ENCODE measurements around the gene ACTL8.

ACTL8 gene

DNA sequence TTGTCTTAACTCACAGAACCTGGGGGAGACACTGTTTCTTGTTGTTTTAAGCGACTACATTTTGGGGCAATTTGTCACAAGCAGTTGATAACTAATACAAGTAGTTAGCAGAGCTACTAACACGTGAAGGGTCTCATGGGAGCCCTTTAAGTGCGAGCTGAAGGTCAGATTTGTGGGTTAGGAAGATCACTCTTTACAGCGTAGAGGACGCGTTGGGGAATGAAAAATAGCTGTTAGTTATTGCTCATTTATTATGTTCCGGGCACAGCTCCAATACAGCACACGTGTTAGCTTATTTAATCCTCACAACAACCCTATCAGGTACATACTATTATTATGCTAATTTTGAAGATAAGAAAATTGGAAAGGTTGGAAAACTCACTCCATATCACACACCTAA is 95.9 kb downstream of the ACTL8 start:
- no peak for FAIRE-seq

DNA sequence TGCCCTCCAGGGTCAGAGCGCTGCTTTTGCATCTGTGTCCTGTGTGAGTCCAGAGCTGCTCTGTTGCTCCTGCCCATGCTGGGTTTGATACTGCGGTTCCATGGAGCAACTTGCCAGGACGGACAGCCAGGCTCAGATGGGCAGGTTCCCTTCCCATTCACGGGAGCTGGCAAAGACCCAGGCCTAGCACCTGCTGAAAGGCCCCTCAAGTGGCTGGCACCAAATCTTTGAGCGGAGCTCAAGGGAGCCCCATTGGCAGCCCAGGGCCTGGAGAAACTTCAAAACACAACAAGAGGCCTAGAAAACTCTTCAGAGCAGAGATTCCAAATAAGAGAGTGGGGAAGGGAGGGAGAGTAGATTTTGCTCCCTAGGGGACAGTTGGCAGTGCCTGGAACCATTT is 97.2 kb downstream of the ACTL8 start:
- FAIRE-seq, result no peak

DNA sequence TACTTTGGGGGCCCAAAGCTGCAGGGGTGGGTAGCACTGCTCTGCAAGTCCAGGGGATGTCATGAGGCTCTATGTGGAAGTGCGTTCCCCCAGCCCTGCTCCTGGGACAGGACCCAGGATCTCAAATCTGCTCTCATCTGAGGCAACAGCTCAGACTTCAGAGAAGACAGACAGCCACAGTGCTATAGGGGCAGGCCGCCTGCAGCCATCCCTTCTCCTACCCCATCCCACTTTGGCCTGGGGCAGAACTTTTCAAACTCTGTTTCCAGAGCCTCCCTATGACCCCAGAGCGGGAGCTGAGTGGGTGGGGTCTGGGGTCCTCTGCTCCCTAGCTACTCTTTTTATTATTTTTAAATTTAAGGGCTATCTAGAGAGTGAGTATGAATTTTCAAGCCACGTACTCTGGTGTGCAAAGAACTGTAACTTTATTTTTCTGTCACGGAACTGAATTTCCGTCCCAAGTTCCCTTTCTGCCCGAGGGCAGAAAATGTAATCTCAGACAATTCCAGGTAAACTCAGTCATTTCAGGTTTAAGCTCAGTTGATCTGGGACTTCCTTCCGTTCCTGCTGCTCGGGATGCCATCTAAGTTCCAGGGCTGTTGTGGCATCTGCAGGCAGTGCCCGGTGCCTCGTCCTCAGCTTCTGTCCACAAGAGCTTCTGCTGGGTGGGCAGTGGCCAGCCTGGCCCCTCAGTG is 98.3 kb downstream of the ACTL8 start:
- FAIRE-seq, result no peak

DNA sequence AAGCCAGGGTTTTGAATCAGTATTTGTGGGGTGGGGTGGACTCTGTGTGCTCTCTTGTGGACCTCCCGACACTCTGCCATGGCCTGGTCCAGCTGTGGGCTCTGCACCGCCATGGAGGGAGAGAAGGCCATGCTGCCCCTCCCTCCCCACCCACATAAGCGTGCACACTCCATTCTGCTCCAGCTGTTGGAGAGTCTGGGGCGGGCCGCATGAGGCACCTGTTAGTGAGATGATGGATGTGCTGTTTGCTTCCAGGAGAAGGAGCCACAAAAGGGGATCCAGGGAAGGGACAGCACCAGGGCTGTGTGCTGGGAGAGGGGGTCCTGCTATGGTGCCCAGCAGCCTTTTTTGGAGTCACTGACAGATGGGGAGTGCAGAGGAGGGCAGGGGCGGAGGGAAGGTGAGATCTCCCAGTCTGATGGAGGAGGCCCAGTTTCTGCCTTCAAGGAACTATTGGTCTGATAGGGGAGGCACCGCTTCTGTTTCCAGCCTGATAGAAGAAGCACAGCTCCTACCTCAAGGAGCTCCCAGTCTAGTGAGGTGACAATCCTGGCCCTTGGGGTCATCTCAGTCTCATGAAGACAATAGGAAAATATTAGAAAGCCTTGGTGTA is 101.5 kb downstream of the ACTL8 start:
- no peak for FAIRE-seq

DNA sequence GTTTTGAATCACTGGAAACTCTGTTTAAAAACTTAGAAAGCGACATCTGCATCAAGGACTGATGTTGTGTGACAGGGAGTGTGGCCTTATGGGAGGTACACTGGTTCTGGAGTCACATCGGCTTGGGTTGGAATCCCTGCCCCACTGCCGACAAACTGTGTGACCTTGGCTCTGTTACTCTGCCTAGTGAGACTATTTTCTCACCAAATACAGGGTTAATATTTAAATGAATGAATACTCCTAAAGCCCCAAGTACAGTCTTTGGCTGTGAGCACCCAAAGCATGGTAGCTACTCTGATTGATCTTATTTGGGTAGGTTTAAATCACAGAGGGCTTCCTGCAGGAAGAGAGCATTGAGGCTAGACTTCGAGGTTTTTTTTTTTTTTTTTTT is 102.0 kb downstream of the ACTL8 start:
- FAIRE-seq, result no peak

DNA sequence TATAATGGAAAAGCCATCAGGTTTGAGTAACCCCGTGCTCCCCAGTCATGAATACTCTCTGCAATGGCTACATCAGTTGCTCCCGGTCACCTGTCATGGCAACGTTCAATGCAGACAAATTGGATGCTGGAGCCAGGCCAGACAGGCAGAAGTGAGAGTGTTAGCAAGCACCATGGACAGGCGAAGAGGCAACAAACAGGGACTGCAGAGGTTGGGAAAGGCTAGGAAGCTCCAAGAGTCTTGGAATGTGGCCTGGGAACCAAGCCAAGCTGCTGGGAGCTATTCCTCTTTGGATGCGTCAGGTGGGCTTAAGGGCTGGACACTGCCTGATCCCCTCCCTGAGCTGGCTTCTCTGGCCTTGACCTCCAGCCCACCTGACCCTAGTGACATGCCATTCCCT is 102.9 kb downstream of the ACTL8 start:
- no peak for FAIRE-seq

DNA sequence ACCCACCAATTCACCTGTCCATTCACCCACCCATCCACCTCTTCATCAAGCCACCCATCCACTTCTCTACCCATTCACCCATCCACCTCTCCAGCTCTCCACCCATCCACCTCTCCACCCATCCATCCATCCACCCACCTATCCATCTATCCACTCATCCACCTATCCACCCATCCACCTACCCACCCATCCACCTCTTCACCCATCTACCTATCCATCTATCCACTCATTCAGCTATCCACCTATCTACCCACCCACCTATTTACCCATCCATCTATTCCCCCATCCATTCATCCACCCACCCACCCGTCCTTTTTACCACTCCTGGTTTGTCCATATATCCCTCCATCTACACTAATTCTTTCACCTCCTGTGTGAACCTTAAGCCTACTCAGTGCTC is 105.7 kb downstream of the ACTL8 start:
- FAIRE-seq, result no peak

DNA sequence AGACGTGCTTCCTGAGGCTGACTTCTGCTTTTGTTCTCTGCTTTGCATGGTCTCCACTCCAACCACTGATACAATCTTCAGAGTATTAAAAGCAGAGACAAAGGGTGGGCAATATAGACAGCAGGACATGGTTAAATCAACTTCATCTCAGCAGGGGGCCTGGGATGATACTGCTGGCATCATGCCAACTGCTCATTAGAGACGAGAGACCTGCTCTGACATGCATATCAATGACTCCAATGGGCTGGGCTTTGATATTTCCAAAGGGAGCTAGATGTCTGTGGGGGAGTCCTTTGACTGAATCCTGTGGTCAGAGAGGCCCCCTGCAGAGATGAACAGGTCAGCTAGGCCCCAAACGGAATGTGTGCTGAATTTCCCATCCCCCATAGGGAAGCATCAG is 106.6 kb downstream of the ACTL8 start:
- no peak for FAIRE-seq

DNA sequence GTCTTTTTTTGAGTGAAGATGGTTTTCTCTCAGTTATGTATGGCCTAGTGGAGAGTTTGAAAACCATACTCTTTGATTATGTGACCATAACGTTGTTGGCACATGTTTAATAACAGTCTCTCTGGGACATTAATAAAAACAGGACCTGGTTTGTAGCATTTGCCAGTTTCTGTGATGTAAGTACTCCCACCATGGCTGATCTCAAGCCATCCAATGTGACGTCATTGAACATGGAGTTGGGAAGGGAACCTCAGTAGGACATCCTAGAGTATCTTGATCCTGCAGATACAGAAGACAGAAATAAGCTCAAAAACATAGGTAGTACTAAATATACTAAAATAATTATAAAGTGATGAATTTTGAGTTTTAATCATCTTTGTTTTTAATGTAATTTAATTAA is 107.0 kb downstream of the ACTL8 start:
- no peak for FAIRE-seq

DNA sequence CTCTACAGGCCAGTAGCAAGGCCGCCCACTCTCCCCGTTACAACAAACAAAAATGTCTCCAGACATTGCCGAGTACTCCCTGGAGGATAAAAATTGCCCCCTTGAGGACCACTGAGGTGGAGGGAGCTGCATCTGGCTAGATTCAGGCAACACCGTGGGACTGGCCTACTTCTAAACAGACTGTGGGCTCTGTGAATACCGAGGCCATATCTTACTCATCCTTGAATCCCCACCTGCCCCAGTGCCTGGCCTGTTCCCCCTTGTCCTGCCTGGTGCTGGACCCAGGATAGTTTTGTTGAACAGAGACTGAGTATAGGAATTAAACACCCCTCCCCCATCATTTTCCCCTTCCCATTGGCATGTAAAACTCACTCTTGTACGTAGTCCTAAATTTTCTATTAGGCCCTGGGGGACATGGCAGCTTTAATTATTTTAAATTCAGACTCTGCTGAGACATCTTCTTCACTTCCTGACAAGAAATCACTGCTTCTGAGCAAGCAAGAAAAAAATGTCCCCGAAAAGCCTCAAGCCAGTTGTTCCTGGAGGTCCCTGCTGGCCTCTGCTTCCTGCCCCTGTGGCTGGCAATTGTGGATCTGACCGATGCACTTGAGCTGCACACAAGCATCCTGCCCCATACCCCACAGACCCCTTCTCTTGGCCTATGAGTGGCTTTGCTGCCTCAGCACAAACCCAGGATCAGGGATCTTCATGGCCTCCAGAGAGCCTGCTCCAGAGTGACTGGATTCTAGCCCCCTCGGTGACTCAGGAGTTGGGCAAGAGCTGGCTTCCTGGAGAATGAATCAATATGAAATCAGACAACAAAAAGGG is 111.0 kb downstream of the ACTL8 start:
- no peak for FAIRE-seq

DNA sequence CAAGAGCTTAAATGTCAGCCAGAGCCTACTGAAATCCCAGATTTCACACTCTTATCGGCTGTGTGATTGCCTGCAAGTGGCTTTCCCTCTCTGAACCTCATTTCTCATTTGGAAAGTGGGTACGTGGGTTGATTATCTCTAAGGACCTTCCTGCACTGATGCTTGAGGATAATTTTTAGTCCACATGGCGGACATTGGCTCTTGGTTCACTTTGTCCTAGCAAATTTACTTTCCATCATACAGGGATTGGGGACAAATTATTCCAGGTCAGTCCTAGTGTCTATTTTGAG is 111.6 kb downstream of the ACTL8 start:
- FAIRE-seq, result no peak

DNA sequence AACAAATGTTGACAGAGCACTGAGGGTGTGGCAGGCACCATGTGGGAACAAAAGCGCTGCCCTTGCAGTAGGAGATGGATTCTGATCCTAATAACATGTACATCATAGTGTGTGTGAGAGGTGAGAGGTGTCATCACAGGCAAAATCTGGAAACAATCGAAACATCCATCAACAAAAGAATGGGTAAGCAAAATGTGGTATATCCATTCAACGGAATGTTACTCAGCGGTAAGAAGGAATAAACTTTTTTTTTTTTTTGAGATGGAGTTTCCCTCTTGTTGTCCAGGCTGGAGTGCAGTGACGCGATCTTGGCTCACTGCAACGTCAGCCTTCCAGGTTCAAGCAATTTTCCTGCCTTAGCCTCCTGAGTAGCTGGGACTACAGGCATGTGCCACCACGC is 112.3 kb downstream of the ACTL8 start:
- no peak for FAIRE-seq

DNA sequence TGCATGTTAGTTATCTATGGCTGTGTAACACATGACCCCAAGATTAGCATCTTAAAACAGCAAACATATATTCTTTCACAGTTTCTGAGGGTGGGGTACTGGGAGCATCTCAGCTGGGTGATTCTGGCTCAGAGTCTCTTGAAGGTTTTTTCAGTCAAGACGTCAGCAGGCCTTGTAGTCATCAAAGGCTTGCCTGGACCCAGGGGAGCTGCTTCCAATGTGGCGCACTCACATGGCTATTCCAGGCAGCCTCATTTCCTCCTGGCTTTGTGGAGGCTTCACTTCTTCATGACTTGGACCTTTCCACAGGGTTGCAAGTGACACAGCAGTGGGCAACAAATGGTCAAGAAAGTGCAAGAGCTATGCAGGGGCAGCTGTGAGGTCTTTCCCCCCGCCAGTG is 114.7 kb downstream of the ACTL8 start:
- no peak for FAIRE-seq

DNA sequence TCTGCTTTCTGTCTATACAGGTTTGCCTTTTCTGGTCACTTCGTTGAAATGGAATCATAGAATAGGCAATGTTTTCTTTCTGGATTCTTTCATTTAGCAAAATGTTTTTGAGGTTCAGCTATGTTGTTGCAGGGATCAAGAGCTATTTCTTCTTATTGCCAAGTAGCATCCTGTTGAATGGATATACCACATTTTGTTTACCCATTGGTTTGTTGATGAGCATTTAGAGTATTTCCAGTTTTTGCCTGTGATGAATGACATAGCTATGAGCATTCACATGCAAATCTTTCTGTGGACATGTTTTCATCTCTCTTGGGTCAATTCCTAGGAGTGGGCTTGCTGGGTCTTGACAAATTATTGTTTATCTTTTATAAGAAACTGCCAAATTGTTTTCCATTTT is 115.5 kb downstream of the ACTL8 start:
- no peak for FAIRE-seq

DNA sequence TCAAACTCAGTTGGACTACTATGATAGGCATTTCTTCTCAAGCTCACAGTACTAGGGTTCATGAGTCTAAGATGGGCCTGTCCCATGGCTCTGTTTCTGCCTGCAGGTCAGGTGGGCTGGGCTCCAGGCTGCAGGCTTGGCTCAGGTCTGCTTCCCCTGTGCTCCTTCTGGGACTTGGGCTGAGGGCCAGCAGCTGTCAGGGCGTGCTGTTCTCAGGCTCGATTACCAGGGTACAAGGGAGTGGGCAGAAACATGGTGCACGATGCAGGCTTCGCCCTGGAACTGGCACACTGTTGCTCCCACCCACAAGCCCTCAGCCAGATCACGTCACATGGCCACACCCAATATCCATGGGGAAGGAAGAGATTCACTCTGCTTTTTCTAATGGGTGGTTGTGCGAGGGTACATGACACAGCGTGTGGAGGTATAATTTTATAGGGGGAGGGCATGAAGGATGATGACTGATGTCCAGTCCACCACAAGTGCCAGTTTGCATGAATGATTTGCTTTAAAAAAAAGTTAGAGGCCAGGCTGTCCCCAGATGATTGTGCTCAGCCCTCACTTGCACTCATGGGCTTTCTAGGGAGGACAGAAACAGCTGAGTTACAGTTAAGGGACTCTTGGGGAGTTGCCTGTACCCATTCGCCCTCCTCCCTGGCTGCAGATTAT is 118.0 kb downstream of the ACTL8 start:
- FAIRE-seq, result no peak

DNA sequence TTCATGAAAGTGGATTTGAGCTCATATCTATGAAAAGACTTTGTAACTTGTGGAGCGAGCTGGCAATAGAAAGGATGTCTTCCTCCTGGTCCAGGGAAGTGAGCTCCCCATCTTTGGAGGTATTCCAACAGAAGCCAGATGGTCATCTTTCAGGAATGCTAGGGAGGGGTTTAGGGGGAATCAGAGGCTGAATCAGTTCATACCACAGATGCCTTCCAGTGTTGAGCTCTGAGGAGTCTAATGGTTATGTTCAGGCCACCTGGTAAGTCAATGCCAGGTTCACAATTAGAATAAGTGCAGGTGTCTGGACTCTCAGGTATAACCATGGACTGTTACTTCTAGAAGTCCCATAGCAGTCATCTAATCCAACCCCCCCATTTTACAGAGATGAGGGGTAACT is 119.1 kb downstream of the ACTL8 start:
- FAIRE-seq, result no peak

DNA sequence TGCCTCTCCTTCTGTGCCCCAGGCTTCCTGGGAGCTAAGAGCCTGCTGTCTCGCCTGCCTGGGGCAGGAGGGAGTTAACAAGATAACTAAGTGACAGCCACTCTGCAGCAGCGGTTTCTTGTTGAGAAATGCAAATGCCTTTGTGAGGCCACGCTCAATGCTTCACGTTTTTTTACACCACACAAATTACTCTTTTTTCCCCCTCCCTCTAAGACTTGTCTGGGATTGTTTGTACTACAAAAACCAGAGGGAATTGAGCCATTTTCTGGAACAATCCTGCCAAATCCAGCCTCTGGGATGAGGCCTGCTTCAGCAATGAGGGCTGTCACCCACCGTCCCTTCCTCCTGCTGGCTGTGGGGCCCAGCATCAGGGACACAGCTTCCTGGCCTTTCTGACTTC is 119.6 kb downstream of the ACTL8 start:
- no peak for FAIRE-seq

DNA sequence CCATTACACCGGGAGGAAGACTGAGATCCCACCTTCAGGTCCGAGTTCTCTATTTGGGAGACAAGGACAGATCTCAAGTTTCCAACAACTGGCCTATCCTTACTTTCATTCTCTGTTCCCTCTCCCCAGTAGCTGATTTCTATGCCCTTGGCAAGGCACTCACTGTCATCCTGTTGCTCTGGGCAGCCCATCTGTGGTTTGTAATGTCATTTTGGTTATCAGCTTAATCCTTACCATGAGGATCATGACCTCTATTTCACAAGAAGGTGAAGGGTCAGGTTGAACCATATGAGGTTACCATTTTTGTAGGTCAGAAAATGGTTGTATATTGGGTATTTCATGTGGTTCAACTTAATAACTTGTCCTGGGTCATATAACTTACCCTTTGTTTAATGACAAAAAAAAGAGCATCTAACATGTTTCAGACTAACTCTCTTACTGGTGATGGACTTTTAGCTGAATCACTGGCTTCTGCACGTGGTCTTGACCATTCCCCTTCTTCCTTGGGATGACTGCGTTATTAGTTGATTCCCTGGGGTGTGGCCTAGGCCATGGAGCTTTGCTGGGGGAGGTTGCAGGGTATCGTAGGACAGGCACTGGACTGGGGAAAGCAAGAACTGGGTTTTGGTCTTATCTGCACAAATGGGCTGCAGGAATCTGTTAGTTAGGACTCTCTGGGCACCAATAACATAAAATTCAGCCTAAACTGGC is 120.2 kb downstream of the ACTL8 start:
- FAIRE-seq, result no peak

DNA sequence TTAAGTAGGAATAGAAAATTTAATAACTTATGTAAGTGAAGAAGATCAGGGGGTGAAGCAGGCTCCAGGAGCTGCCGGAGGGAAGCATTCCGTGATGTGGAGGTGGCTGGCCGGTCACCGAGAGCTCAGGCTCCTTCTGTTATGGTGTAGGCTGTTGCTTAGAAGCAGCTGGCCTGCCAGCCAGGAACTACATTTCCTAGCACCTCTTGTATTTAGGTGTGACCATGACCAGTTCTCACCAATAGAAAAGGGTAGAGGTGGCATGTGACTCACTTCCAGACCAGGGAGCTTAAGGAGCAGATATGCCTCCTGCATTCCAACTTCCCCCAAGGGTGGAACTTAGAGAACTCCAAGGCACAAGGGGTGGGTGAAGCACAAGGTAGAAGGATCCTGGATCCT is 120.7 kb downstream of the ACTL8 start:
- FAIRE-seq, result no peak

Data from G401.6 (cell line).